ENCODE results near the gene CHID1. TPM values are rescaled to one million over a fixed set of nuclear protein-coding genes. Genes with fewer than 3 reads are reported as not detected.
A peak's percentile ranks its signal among the peaks of the same experiment; 100 is the strongest.

The CHID1 gene
- total RNA-seq, 3 donors from 2014 or later: 58.3 to 79.5 (median 68.3) TPM

DNA sequence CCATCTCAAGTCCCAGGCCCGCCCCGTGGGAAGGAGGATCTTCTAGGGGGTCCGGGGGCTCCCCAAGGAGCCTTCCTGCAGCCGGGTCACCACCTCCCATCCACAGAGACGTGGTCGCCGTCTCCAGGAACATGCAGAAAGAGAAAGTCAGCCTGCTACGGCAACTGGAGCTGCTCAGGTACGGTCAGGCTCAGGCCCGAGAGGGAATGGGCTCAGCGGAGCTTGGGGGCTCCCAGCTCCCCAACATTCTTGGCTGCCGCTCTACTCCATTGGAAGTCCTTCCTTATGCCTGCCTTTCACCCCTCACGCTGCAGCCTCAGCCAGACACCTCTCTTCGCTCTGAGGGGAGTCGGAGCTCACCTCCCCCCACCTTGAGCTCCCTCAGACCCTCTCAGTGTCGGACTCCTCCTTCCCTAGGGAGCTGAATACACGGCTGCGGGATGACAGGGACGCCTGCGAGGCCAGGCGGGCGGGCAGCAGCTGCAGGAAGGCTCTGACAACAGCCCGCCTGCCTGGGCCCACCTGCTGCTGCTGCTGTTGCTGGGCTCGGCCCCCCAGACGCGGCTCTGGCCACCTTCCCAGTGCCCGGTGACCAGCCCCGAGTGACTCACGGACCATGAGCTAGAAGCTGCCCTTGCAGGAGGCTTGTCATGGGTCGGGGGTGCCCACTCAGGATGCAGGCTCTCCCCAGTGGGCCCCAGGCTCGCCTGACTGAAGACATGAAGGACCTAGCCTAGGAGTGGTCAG, 79.3 kb downstream of the CHID1 start:
- TF ChIP-seq POLR2A (IDR thresholded peaks at IDR 0.05) (no peak), POLR2AphosphoS5 (IDR thresholded peaks at IDR 0.05) (no peak)
- TF ChIP-seq, protein P1, sequence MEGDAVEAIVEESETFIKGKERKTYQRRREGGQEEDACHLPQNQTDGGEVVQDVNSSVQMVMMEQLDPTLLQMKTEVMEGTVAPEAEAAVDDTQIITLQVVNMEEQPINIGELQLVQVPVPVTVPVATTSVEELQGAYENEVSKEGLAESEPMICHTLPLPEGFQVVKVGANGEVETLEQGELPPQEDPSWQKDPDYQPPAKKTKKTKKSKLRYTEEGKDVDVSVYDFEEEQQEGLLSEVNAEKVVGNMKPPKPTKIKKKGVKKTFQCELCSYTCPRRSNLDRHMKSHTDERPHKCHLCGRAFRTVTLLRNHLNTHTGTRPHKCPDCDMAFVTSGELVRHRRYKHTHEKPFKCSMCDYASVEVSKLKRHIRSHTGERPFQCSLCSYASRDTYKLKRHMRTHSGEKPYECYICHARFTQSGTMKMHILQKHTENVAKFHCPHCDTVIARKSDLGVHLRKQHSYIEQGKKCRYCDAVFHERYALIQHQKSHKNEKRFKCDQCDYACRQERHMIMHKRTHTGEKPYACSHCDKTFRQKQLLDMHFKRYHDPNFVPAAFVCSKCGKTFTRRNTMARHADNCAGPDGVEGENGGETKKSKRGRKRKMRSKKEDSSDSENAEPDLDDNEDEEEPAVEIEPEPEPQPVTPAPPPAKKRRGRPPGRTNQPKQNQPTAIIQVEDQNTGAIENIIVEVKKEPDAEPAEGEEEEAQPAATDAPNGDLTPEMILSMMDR (IDR thresholded peaks at IDR 0.05): no peak
- Histone ChIP-seq H3K4me3 (peak overlapping the region in 2 of 3 donors; percentile 45 to 79), H3K9me3 (no peaks in the 10 kb centered on the region), H3K36me3 (no peaks in the 10 kb centered on the region), H3K27ac (no peak overlapping the region), H3K27me3 (no peaks in the 10 kb centered on the region), H3K4me1 (peaks cover 37 to 45% of the 10 kb centered on the region in 2 donors)
- no peak for DNase-seq (ENCODE audit: low spot score in 2 of 2)
- intact Hi-C loops (cut with DNase I; ENCODE audit: low total_unique reads): no loop called here

- intact Hi-C loops (cut with DNase I; ENCODE audit: low total_unique reads): no loop called here
- peak; percentile 74 to 75 for DNase-seq (ENCODE audit: low spot score in 2 of 2)
- Histone ChIP-seq H3K9me3 (no peaks in the 10 kb centered on the region), H3K27ac (peak overlapping the region in 1 of 2 donors; percentile 94), H3K36me3 (no peaks in the 10 kb centered on the region), H3K4me1 (peaks cover 37 to 48% of the 10 kb centered on the region in 2 donors), H3K27me3 (no peaks in the 10 kb centered on the region), H3K4me3 (peak overlapping the region; percentile 36 to 79 (median 45))
- TF ChIP-seq, protein P1 (IDR thresholded peaks at IDR 0.05): no peak
- TF ChIP-seq POLR2A (IDR thresholded peaks at IDR 0.05) (no peak), POLR2AphosphoS5 (IDR thresholded peaks at IDR 0.05) (no peak)
Measured at GRCh38 chr11:830295-831117, 80.1 kb downstream of the CHID1 start.

DNA sequence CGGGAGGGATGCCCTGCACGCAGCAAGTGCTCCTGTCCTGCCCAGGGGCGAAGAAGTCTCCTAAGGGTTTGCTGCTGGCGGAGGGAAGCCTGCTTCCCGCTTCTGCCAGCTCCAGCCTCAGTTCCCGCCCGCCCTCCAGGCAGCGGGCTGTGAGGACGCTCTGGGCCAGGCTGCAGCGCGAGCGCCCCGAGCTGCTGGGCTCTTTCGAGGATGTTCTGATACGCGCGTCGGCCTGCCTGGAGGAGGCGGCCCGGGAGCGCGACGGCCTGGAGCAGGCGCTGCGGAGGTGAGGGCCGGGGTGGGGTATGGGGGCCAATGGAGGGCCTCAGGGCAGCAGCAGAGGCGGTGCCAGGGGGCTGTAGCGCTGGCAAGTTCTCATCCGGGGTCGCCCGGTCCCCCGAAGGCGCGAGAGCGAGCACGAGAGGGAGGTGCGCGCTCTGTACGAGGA, 80.7 kb downstream of the CHID1 start:
- TF ChIP-seq POLR2AphosphoS5 (IDR thresholded peaks at IDR 0.05): no peak
- H3K36me3 ChIP-seq: no peaks in the 10 kb centered on the region
- H3K9me3 ChIP-seq: no peaks in the 10 kb centered on the region
- DNase-seq (ENCODE audit: low spot score in 2 of 2): no peak
- no peaks in the 10 kb centered on the region for H3K27me3 ChIP-seq
- intact Hi-C loops (cut with DNase I; ENCODE audit: low total_unique reads): no loop called here
- peak overlapping the region; percentile 36 to 79 (median 45) for H3K4me3 ChIP-seq
- H3K27ac ChIP-seq: peak overlapping the region in 1 of 2 donors; percentile 94
- H3K4me1 ChIP-seq: peaks cover 37 to 53% of the 10 kb centered on the region in 2 donors

DNA sequence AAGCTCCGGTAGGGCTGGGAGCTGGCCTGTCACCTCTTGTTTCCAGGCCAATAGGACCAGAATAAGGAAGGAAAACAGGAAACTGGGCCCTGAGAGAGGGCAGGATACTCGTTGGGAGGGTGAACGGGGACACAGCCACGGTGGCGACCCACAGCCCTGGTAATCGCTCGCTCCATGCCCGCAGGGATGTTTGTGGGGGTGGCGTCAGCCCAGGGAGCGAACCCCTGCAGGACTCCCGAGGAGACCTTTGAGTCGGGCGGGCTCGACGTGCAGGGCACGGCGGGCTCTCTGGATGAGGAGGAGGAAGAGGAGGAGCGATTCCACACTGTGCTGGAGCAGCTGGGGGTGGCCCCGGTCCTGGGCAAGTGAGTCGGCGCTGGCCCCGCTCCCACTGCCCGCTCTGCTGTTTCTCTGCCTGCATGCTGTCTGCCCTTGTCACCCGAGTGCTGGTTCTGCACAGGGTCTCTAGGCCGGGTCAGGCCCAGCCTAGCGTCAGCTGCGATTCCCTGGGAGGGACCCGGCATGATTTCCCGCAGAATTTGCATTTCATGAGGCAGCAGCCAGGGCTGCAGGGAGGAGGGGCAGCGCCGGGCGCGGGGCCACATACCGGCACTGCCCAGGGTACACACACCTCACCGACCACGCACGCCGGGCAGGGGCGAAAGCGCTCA, 81.3 kb downstream of the CHID1 start:
- no peak for DNase-seq (ENCODE audit: low spot score in 2 of 2)
- no peak for TF ChIP-seq POLR2A (IDR thresholded peaks at IDR 0.05)
- TF ChIP-seq, protein P1 (IDR thresholded peaks at IDR 0.05): no peak
- TF ChIP-seq POLR2AphosphoS5 (IDR thresholded peaks at IDR 0.05): peak in 1 of 3 donors; percentile 37
- intact Hi-C loops (cut with DNase I; ENCODE audit: low total_unique reads): no loop called here
- H3K27ac ChIP-seq: peak overlapping the region; percentile 65 to 94
- H3K27me3 ChIP-seq: no peaks in the 10 kb centered on the region
- H3K4me3 ChIP-seq: peak overlapping the region; percentile 36 to 79 (median 45)
- peaks cover 1% of the 10 kb centered on the region for H3K36me3 ChIP-seq
- no peaks in the 10 kb centered on the region for H3K9me3 ChIP-seq
- peaks cover 37 to 58% of the 10 kb centered on the region in 2 donors for H3K4me1 ChIP-seq

DNA sequence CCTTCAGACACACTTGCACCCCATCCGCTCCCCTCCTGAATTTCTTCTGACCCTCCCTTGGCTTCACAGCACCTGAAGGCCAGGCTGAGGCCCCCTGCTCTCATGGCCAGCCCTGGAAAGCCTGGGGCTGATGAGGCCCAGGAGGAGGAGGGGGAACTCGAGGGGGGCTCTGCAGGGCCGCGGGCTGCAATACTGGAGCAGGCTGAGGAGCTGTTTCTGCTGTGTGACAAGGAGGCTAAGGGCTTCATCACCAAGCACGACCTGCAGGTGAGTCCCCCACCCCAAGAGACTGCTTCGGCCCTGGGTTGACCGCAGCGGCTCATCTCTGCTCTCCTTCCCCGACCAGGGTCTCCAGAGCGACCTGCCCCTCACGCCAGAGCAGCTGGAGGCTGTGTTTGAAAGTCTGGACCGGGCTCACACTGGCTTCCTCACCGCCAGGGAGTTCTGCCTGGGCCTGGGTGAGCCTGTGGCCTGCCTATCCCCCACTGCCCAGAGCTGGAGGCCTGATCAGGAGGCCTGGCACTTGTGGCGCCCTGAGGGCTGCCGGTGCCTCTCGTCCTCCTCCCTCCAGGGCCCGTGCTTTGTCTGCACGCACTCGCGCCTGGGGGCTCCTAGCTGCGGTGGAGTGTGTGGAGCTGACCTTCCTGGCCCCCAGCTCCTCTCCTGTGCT, 82.0 kb downstream of the CHID1 start:
- intact Hi-C loops (cut with DNase I; ENCODE audit: low total_unique reads): no loop called here
- Histone ChIP-seq H3K27ac (peak overlapping the region; percentile 79 to 94), H3K9me3 (no peaks in the 10 kb centered on the region), H3K36me3 (peaks cover 8% of the 10 kb centered on the region), H3K4me1 (peaks cover 37 to 55% of the 10 kb centered on the region in 2 donors), H3K4me3 (peak overlapping the region; percentile 36 to 79 (median 45)), H3K27me3 (no peaks in the 10 kb centered on the region)
- no peak for TF ChIP-seq POLR2A (IDR thresholded peaks at IDR 0.05)
- no peak for TF ChIP-seq POLR2AphosphoS5 (IDR thresholded peaks at IDR 0.05)
- TF ChIP-seq, protein P1 (IDR thresholded peaks at IDR 0.05): no peak
- DNase-seq (ENCODE audit: low spot score in 2 of 2): no peak

All from breast epithelium (tissue), 4 donors.